ENCODE data around the gene SLC2A4.

The SLC2A4 gene

DNA sequence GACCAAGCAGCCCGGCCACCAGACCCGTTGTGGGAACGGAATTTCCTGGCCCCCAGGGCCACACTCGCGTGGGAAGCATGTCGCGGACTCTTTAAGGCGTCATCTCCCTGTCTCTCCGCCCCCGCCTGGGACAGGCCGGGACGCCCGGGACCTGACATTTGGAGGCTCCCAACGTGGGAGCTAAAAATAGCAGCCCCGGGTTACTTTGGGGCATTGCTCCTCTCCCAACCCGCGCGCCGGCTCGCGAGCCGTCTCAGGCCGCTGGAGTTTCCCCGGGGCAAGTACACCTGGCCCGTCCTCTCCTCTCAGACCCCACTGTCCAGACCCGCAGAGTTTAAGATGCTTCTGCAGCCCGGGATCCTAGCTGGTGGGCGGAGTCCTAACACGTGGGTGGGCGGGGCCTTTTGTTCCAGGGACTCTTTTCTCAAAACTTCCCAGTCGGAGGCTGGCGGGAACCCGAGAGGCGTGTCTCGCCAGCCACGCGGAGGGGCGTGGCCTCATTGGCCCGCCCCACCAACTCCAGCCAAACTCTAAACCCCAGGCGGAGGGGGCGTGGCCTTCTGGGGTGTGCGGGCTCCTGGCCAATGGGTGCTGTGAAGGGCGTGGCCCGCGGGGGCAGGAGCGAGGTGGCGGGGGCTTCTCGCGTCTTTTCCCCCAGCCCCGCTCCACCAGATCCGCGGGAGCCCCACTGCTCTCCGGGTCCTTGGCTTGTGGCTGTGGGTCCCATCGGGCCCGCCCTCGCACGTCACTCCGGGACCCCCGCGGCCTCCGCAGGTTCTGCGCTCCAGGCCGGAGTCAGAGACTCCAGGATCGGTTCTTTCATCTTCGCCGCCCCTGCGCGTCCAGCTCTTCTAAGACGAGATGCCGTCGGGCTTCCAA is at the start of gene SLC2A4:
SLC2A4 (plus strand) TSS at position 645 of the 879 bp plus-strand sequence; CDS start at position 862, 217 bp downstream.
- peak within 1 kb of the TSS; percentile 75 for H3K4me3 ChIP-seq
- H3K27me3 ChIP-seq (ENCODE audit: low read depth): no peaks in the 10 kb centered on the region
- peaks cover 8% of the 10 kb centered on the region for H3K4me1 ChIP-seq
- peak; percentile 95 to 99 for DNase-seq (ENCODE audit: low spot score in 2 of 2)
- H3K9me3 ChIP-seq: no peaks in the 10 kb centered on the region
- in situ Hi-C loops (cut with MboI; ENCODE audit: low sequenced_read_pairs): loop anchor here (5.0 kb wide), 1 partner anchor 66 kb away; no protein-coding TSS in a partner anchor
- H3K36me3 ChIP-seq (replicated peaks): no peaks in the 10 kb centered on the region; the same call in 1 of the 2 replicates

DNA sequence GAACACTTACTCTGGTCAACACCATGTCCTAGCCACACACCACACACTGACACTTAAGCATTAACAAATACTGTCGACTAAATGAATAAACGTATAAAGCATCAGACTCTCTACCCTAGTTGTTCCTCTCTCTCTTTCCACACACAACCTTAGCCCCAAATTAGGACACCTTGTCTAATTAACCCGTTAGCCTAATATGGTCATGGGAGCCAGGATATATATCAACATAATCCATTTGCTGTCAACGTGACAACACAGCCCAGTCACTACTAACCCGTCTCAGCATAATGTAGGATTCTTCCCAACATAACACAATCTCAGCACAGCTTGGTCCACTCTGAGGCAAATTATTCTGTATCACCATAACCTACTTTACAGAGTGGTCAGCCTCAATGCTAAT is 49.4 kb upstream of the SLC2A4 start:
- Histone ChIP-seq H3K36me3 (replicated peaks) (peaks cover 64% of the 10 kb centered on the region), H3K27me3 (ENCODE audit: low read depth) (no peaks in the 10 kb centered on the region), H3K4me3 (peak overlapping the region; percentile 87; the same call in 1 of the 2 replicates), H3K9me3 (no peaks in the 10 kb centered on the region), H3K4me1 (peaks cover 14% of the 10 kb centered on the region)
- in situ Hi-C loops (cut with MboI; ENCODE audit: low sequenced_read_pairs): loop anchor here (25.0 kb wide), 1 partner anchor 930 kb away; the partner anchor contains the start of genes PER1 and VAMP2
- DNase-seq (ENCODE audit: low spot score in 2 of 2): no peak

DNA sequence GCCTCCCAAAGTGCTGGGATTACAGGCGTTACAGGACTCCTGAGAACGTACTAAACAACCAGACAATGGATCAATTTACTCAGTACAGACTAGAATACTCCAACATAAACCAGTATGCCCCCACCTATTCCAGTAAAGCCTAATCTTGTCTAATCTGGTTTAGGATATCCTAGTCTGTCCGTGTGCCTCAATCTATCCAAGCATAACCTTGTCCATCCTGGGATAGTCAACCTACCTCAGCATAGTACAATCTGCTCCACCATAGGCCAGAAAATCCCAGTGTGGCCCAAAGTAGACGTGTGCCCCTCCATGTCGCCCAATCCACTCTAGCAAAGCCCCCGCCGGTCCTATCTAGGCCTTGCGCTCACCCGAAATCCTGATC is 47.8 kb upstream of the SLC2A4 start:
- Histone ChIP-seq H3K27me3 (ENCODE audit: low read depth) (no peaks in the 10 kb centered on the region), H3K9me3 (no peaks in the 10 kb centered on the region), H3K4me3 (peak overlapping the region; percentile 87), H3K4me1 (peaks cover 16% of the 10 kb centered on the region), H3K36me3 (replicated peaks) (peaks cover 54% of the 10 kb centered on the region)
- in situ Hi-C loops (cut with MboI; ENCODE audit: low sequenced_read_pairs): loop anchor here (25.0 kb wide), 1 partner anchor 929 kb away; the partner anchor contains the start of genes PER1 and VAMP2
- DNase-seq (ENCODE audit: low spot score in 2 of 2): no peak

DNA sequence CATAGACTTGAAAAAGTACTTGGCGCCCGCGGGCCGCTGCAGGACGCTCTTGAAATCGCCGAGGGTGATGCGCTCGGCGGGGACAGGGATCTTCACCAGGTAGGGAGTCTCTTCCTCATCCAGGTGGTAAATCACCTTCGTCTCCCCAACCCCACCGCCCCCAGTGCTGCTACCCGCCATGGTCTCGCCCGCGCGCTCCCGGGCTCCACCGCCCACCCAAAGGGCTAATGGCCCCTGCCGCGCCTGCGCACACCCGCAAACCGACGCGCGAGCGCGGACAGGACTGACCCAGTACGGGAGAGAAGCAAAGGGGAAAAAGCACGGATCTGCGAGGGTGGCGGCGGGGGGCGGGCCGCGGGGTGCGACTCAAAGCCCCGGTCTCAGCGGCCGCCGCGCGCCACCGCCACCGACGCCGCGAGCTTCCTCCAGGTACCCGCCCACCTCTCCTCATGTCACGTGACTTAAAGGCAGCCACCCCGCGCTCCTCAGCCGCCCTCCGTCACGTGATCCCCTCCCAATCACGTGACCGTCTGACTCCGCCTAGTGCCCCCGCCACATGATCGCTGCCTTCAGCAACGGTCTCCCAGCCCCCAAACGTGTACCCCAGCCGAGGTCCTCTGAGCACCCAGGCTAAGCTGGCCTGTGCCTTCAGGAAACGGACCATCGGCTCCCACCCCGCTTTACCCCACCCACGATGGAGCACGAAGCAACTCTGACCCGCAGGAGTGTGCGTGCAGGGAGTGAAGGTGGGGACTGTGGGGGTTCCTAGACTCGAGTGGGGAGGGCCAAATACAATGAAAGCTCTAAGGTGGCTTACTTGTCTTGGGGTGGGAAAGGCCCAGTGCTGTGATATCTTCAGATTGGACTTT is 47.2 kb upstream of the SLC2A4 start, which contains the start of gene DVL2:
DVL2 (minus strand) TSS at position 435 of the 869 bp plus-strand sequence; CDS start at position 180, 255 bp downstream.
- DNase-seq (ENCODE audit: low spot score in 2 of 2): peak; percentile 97
- H3K27me3 ChIP-seq (ENCODE audit: low read depth): no peaks in the 10 kb centered on the region
- in situ Hi-C loops (cut with MboI; ENCODE audit: low sequenced_read_pairs): loop anchor here (25.0 kb wide), 1 partner anchor 928 kb away; the partner anchor contains the start of genes PER1 and VAMP2
- peaks cover 16% of the 10 kb centered on the region for H3K4me1 ChIP-seq
- no peaks in the 10 kb centered on the region; the same call in 1 of the 2 replicates for H3K9me3 ChIP-seq
- peaks cover 53% of the 10 kb centered on the region for H3K36me3 ChIP-seq (replicated peaks)
- peak within 1 kb of the TSS; percentile 87 for H3K4me3 ChIP-seq

DNA sequence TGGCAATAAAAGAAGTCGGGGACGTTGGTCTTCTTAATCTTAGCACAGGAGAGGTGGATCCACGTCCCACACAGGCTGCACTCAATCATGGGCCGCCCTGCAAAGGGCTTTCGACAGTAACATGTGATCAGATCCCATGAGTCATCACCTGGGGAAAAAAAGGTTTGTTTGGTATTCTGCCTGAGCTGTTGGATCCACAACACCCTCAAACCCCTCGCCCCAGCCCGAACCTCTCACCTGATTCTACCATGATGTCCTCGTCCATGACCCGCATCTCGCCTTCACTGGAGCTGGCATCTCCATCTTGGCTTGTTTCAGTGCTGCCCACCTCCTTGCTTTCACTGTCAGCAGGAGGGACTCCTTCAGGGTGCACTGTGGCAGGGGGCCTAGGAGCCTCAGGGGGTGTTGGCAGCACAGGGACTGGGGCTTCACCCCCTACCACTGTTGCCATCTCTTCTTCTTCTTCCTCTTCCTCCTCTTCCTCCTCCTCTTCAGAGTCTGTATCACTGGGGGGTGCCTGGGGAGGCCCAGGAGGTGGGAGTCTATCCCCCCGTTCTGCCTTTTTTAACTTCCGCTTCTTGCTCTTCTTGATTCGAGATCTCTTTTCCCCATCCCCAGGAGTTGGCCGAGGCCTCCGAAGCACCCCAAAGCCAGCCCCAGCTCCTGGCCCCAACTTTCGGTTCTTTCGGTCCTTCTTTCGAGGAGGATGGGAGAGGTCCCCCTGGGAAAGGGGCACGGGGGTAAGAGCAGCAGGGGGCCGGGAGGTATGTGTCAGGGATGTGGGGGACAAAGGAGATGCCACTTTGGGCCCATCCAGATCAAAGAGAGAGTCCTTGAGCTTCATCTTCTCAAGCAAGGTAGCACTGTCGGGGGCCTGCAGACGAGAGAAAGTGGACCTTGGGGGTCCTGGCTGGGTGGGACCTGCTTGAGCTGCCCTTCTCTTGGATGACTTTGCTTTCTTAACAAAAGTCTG is 45.5 kb upstream of the SLC2A4 start:
- Histone ChIP-seq H3K4me1 (peaks cover 23% of the 10 kb centered on the region), H3K4me3 (no peak overlapping the region), H3K9me3 (no peaks in the 10 kb centered on the region; the same call in 1 of the 2 replicates), H3K36me3 (replicated peaks) (peaks cover 47% of the 10 kb centered on the region), H3K27me3 (ENCODE audit: low read depth) (no peaks in the 10 kb centered on the region)
- peak in 1 of 2 experiments; percentile 6 for DNase-seq (ENCODE audit: low spot score in 2 of 2)
- in situ Hi-C loops (cut with MboI; ENCODE audit: low sequenced_read_pairs): loop anchor here (25.0 kb wide), 1 partner anchor 926 kb away; the partner anchor contains the start of genes PER1 and VAMP2

DNA sequence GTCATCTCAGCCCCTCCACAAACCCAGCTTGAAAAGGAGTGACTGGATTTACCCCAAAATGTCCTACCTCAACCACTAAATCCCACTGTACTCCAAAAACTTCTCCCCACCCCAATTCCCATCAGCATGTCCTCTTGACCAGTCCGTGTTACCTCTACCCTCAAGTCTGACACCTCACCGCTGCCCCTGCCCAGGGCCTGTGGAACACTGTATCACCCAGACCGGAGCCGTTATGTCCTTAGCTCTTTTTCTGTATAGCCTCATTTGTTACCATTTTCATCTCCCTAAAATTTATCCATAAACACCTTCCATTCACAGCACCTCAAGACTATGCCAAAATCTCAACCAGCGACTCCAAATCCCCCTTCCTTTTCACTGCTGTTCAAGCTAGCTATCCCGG is 44.7 kb upstream of the SLC2A4 start:
- in situ Hi-C loops (cut with MboI; ENCODE audit: low sequenced_read_pairs): loop anchor here (25.0 kb wide), 1 partner anchor 925 kb away; the partner anchor contains the start of genes PER1 and VAMP2
- Histone ChIP-seq H3K9me3 (no peaks in the 10 kb centered on the region; the same call in 1 of the 2 replicates), H3K27me3 (ENCODE audit: low read depth) (no peaks in the 10 kb centered on the region), H3K4me1 (peaks cover 27% of the 10 kb centered on the region), H3K4me3 (no peak overlapping the region), H3K36me3 (replicated peaks) (peaks cover 52% of the 10 kb centered on the region)
- no peak for DNase-seq (ENCODE audit: low spot score in 2 of 2)

DNA sequence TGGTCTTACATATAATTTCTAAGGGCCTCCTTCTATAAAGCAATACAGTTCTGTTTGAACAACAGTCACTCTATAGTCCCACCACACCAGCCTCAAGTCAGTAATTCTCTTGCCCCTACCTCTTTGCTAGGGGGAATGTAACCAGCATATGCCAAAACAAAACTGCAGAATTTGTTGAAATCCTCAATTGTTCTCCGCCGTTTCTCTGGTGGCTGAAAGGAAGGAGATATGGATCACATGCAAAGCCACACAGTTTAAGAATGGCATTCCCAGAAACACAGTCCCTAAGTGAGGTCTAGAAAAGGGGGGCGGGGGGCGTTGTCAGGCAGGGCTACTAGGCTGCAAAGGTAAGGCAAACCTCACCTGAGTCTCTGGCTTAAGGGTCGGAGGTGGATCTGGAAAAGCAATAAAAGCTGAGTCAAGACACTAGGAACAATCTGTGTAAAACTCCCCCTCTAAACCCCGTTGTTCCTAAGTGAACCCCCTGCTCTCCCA is 44.2 kb upstream of the SLC2A4 start:
- Histone ChIP-seq H3K4me3 (peak overlapping the region; percentile 95), H3K27me3 (ENCODE audit: low read depth) (no peaks in the 10 kb centered on the region), H3K4me1 (peaks cover 24% of the 10 kb centered on the region), H3K9me3 (no peaks in the 10 kb centered on the region; the same call in 1 of the 2 replicates), H3K36me3 (replicated peaks) (peaks cover 52% of the 10 kb centered on the region)
- no peak for DNase-seq (ENCODE audit: low spot score in 2 of 2)
- in situ Hi-C loops (cut with MboI; ENCODE audit: low sequenced_read_pairs): loop anchor here (25.0 kb wide), 1 partner anchor 925 kb away; the partner anchor contains the start of genes PER1 and VAMP2

DNA sequence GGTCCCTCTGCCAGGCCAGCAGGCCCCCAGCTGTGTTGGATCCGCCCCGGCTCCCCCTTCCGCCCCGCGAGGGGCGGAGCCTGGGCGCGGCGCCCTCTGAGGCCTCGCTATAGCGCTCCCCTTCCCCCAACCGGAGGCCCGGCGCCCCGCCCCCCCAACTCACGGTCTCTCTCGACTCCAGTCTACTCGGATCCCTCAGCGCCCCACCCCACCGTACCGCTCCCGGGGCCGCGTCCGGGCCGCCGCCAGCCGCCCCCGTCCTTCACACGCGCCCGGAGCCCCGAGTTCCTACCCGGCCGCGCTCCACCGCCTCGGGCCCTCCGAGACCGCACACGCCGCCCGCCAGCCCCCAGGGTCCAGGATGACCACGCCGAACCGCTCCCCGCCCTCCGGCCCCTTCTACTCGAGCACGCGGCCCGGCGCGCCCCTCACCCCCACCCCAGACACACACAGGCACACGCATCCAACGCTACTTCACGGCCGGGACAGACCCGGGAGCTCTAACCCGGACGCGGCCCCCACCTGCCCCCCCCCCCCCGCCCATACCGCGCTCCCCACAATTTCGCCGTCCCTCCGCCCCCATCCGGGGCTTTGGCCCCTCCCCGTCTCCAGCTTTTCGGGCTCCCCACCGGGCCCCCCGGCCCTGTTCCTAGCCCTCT is 43.6 kb upstream of the SLC2A4 start:
- no peaks in the 10 kb centered on the region; the same call in 1 of the 2 replicates for H3K9me3 ChIP-seq

DNA sequence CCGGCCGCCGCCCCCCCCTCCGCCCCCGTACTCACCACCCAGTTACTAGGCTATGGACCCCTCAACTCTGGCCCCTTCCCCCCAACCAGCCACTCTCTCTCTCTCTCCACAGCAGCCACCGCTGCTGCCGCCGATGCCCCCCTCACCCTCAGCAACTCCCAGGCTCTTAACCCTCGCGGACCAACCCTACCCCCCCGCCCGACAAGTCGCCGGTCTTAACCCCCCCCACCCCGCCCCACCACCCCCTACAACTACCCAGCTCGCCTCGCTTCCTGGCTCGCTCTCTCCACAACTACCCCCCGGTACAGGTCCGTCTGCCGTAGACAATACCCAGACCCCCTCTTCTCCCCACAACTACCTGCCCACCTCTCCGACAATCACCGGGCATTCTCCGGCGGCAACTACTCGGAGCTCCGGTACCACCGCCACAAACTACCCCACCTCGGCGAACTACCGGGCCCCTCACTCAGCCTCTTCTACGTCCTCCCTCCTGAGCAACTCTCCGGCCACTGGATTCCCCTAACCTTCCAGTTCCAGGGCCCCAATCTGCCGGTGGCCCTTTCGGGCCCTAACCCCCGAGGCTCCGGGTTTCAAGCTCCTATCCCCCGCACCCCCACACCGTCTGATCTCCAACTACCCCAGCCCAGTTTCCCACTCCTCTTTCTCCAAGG is 43.0 kb upstream of the SLC2A4 start:
- H3K4me3 ChIP-seq: peak overlapping the region; percentile 95
- in situ Hi-C loops (cut with MboI; ENCODE audit: low sequenced_read_pairs): loop anchor here (25.0 kb wide), 1 partner anchor 924 kb away; the partner anchor contains the start of genes PER1 and VAMP2
- no peaks in the 10 kb centered on the region; the same call in 1 of the 2 replicates for H3K9me3 ChIP-seq
- peaks cover 23% of the 10 kb centered on the region for H3K4me1 ChIP-seq
- H3K27me3 ChIP-seq (ENCODE audit: low read depth): no peaks in the 10 kb centered on the region
- DNase-seq (ENCODE audit: low spot score in 2 of 2): peak in 1 of 2 experiments; percentile 47
- H3K36me3 ChIP-seq (replicated peaks): peaks cover 56% of the 10 kb centered on the region

More for the DNA sequence above, 43.6 kb upstream of the SLC2A4 start:
- Histone ChIP-seq H3K36me3 (replicated peaks) (peaks cover 52% of the 10 kb centered on the region), H3K27me3 (ENCODE audit: low read depth) (no peaks in the 10 kb centered on the region), H3K4me3 (peak overlapping the region; percentile 95), H3K4me1 (peaks cover 20% of the 10 kb centered on the region)
- DNase-seq (ENCODE audit: low spot score in 2 of 2): peak; percentile 53 to 90
- in situ Hi-C loops (cut with MboI; ENCODE audit: low sequenced_read_pairs): loop anchor here (25.0 kb wide), 1 partner anchor 924 kb away; the partner anchor contains the start of genes PER1 and VAMP2

DNA sequence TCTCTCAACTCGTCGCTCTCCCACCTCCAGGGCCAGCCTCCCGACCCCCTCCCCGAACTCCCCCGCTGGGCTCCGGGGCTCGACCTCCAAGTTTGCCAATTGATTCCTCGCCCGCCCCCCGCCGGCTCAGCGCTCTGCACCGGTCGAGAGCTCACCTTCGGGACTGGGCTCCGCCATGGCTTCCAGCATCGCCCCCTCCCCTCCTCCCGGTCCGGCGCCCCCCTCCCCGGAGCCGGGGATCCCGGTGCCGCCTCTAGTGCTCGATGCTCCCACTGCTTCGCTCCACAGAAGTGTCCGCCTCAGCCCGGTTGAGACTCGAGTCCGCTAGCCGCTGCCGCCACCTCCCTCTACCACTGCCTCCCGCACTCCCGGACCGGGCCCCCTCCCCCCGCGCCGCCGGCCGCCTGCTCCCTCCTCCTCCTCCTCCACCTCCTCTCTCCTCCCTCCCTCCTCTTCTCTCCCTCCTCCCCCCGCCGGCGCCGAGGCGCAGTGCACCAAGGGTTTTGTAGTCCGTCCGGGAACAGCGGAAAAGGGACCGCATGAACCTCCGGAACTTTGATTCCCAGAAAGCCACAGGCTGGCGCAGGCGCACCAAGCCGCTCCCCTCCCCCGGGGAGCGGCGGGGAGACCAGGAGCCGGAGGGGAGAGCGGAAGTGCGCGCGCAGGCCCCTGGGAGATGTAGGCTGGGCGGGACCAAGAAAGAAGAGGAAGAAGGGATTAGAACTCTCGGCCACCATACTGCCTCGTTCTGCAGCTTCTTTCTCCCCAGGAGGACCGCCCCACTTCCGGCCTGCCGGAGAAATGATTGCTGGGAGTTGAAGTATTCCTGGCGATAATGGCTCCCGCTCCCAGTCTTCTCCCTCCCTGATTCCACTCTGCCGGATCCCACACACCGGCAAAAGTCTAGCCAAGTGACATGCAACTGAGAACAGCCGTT is 42.2 kb upstream of the SLC2A4 start, which contains the start of gene PHF23:
PHF23 (minus strand) TSS at position 367 of the 937 bp plus-strand sequence; CDS start at position 189, 178 bp downstream.
- peaks cover 23% of the 10 kb centered on the region for H3K4me1 ChIP-seq
- H3K27me3 ChIP-seq (ENCODE audit: low read depth): no peaks in the 10 kb centered on the region
- no peaks in the 10 kb centered on the region; the same call in 1 of the 2 replicates for H3K9me3 ChIP-seq
- H3K4me3 ChIP-seq: peak within 1 kb of the TSS; percentile 95
- in situ Hi-C loops (cut with MboI; ENCODE audit: low sequenced_read_pairs): loop anchor here (10.0 to 25.0 kb wide), 2 partner anchors 245 to 923 kb away; partner anchors contain the start of genes PER1, POLR2A, SLC35G6 and VAMP2
- H3K36me3 ChIP-seq (replicated peaks): peaks cover 63% of the 10 kb centered on the region
- DNase-seq (ENCODE audit: low spot score in 2 of 2): peak; percentile 99

All from HAP-1 (cell line).